PFSK-1 (cell line): ENCODE measurements around the gene POP7.

Experiments used
- POLR2AphosphoS5 ChIP-seq: IDR thresholded peaks from 2 replicates; pipeline ENCODE4 v1.6.1; 2012; ENCODE audit warnings: low read depth, mild to moderate bottlenecking, control low read depth, low read length, moderate library complexity
- TF ChIP-seq, protein P1 (sequence below), 2 experiments: IDR thresholded peaks; 2 replicates each; pipeline versions ENCODE4 v1.6.1 to v1.8.0; 2011 to 2012; ENCODE audit warnings: low read depth in 2 of 2, low read length in 2 of 2, control low read depth in 1 of 2, inconsistent platforms in 1 of 2, mild to moderate bottlenecking in 1 of 2, moderate library complexity in 1 of 2; ENCODE audit not compliant: insufficient read depth in 1 of 2

DNA sequence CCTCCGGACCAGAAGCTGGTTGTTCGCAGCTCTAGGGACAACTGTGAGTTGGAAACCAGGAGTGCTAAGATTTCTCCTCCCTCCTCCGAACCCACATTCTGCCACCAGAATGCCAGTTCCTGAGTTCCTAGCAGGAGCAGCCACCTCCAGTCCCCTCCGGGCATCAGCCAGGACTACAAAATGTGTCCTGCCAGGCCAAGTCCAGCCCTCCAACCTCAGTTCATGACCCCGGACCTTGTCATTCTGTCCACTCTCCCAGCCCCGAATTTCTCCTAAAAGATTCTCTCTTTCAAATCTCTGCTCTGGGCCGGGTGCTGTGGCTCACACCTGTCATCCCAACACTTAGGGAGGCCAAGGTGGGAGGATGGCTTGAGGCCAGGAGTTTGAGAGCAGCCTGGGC is 29.8 kb downstream of the POP7 start:
- no peak for TF ChIP-seq POLR2AphosphoS5
- TF ChIP-seq, protein P1, sequence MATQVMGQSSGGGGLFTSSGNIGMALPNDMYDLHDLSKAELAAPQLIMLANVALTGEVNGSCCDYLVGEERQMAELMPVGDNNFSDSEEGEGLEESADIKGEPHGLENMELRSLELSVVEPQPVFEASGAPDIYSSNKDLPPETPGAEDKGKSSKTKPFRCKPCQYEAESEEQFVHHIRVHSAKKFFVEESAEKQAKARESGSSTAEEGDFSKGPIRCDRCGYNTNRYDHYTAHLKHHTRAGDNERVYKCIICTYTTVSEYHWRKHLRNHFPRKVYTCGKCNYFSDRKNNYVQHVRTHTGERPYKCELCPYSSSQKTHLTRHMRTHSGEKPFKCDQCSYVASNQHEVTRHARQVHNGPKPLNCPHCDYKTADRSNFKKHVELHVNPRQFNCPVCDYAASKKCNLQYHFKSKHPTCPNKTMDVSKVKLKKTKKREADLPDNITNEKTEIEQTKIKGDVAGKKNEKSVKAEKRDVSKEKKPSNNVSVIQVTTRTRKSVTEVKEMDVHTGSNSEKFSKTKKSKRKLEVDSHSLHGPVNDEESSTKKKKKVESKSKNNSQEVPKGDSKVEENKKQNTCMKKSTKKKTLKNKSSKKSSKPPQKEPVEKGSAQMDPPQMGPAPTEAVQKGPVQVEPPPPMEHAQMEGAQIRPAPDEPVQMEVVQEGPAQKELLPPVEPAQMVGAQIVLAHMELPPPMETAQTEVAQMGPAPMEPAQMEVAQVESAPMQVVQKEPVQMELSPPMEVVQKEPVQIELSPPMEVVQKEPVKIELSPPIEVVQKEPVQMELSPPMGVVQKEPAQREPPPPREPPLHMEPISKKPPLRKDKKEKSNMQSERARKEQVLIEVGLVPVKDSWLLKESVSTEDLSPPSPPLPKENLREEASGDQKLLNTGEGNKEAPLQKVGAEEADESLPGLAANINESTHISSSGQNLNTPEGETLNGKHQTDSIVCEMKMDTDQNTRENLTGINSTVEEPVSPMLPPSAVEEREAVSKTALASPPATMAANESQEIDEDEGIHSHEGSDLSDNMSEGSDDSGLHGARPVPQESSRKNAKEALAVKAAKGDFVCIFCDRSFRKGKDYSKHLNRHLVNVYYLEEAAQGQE (IDR thresholded peaks at IDR 0.05; ENCODE audit: insufficient read depth in 1 of 2, low read depth in 2 of 2, low read length in 2 of 2), result no peak
